Measurements from ENCODE around the gene COL4A1. TPM values are rescaled to one million over a fixed set of nuclear protein-coding genes. Genes with fewer than 3 reads are reported as not detected.

Gene COL4A1
- polyA plus RNA-seq, 1 of the 3 experiments (the other 2 are of a cell fraction) = 30.3 TPM

DNA sequence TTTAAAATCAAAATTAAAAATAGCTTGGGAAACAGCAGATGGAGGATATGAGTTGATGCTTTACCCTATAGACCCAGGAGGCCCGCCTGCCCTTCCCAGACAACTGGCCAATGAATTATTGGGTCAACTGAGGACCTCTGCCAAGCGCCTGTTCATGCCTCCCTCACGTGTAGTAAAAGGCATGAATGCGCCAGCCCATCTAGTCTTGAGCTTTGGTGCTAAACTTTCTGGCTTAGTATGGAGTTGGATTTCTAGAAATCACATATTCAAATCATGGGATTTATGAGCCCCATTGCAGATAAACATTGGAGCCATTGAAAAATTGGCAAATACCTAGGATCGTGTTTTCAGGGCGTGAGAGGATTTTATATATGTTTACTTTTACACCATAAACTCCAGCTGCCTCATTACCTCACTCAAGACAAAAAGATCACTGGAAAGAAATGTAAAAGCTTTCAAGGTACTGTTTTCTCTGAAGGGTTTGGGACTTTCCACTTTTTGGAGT, 47.2 kb upstream of the COL4A1 start (continued):
- TF ChIP-seq EP300 (IDR thresholded peaks at IDR 0.05; ENCODE audit: borderline replicate concordance in 1 of 2, low read depth in 1 of 2, low read length in 1 of 2) (no peak), GATA2 (CRISPR knock-in tag; IDR thresholded peaks at IDR 0.05) (no peak), TEAD4 (IDR thresholded peaks at IDR 0.05; ENCODE audit: borderline replicate concordance, insufficient read depth) (no peak), NRF1 (IDR thresholded peaks at IDR 0.05; ENCODE audit: low read depth, low read length) (no peak), TCF12 (IDR thresholded peaks at IDR 0.05) (no peak), GABPA (IDR thresholded peaks at IDR 0.05; ENCODE audit: low read depth) (no peak)

DNA sequence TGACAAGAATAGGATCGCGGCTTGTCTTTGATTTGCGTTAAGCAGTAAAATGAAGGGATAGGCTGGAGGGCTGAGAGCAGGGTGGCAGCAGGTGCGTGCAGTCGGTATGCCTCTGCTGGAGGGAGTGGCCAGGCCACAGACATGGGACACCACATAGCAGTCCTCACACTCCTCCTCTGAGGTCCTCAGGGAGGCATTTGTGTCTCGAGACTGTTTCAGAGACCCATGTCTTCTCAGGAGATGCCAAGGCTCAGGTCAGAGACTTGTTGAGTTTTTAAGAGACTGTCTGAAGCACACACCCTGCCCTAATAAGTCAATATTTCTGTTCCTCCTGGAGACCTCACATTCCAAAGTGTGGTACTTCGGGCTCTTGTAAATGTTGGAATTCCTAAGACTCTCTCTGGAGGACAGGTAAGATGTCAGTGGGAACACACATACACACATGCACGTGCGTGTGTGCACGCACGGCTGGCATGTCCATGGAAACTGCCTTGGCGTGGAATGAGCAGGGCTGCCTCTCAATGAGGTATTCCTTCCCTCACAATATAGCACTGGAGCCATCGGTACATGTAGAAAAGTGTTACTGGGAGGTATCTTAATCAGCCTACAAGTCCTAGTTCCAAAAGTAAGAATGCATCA, 46.5 kb upstream of the COL4A1 start:
- H3F3A ChIP-seq (replicated peaks; ENCODE audit: insufficient read depth) = peaks cover 11% of the 10 kb centered on the region
- H3K36me3 ChIP-seq (replicated peaks in 1 of 2; ENCODE audit: control insufficient read depth in 1 of 2, insufficient read depth in 2 of 2, low read length in 1 of 2) = peaks cover 5 to 17% of the 10 kb centered on the region in 2 experiments
- no peaks in the 10 kb centered on the region for H3K9me2 ChIP-seq
- no peaks in the 10 kb centered on the region for H3K27me3 ChIP-seq (ENCODE audit: insufficient read depth)
- H4K20me1 ChIP-seq (ENCODE audit: insufficient read depth) = no peaks in the 10 kb centered on the region
- H3K9me3 ChIP-seq = no peaks in the 10 kb centered on the region
- H3K9ac ChIP-seq = no peak overlapping the region
- peaks cover 6 to 13% of the 10 kb centered on the region in 2 experiments; a peak in 2 of 4 replicates for H3K4me1 ChIP-seq (ENCODE audit: control insufficient read depth in 1 of 2, insufficient read depth in 2 of 2, low read depth in 1 of 2, low read length in 1 of 2)
- H2AFZ ChIP-seq (ENCODE audit: low read depth) = no peak overlapping the region
- no peak overlapping the region for H3K27ac ChIP-seq (ENCODE audit: low read depth in 2 of 2, low read length in 1 of 2)
- 95% methylated on average over 13 of the region's 13 CpGs for WGBS (ENCODE audit: low lambda C conversion rate)
- CTCF ChIA-PET = no interaction called here
- DNase-seq = no peak
- H3K4me3 ChIP-seq (ENCODE audit: low read depth in 2 of 2, low read length in 1 of 2) = no peak overlapping the region
- H3K4me2 ChIP-seq = no peak overlapping the region
- POLR2A ChIA-PET = no interaction called here
- H3K79me2 ChIP-seq (ENCODE audit: insufficient read depth) = peaks cover 77% of the 10 kb centered on the region
- no peak for TF ChIP-seq FOXM1 (IDR thresholded peaks at IDR 0.05; ENCODE audit: low read depth)

DNA sequence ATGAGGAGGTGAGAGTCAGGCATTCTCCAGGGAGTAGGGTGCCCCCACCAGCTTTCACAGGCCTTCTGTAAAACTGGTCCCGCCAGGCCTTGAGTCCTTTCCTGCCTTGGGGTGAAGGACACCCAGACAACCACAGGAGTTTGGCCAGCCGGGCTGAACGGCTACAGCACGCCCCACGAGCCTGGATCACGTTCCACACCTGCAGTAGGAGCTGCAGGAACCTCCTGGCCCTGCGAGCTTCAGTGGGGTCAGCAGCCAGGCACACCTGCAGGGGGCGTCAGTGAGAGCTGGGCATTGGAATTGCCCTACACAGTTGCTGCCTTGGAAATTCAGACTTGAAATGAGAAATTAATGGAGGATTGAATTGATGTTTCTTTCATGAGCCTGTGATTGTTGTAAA, 45.8 kb upstream of the COL4A1 start:
- H3K27ac ChIP-seq (ENCODE audit: low read depth in 2 of 2, low read length in 1 of 2) = no peak overlapping the region
- H3K9me3 ChIP-seq = no peaks in the 10 kb centered on the region
- no peak for DNase-seq
- ChIA-PET POLR2A (no interaction called here), CTCF (interaction anchor here (1.4 kb wide), 1 partner anchor 14 kb away, joined by 3 read pairs; no protein-coding TSS in a partner anchor)
- 90% methylated on average over 2 of the region's 8 CpGs for WGBS (ENCODE audit: low lambda C conversion rate)
- no peak overlapping the region for H2AFZ ChIP-seq (ENCODE audit: low read depth)
- H3F3A ChIP-seq (replicated peaks; ENCODE audit: insufficient read depth) = peaks cover 17% of the 10 kb centered on the region
- no peak overlapping the region for H3K4me2 ChIP-seq
- no peaks in the 10 kb centered on the region for H4K20me1 ChIP-seq (ENCODE audit: insufficient read depth)
- H3K9ac ChIP-seq = no peak overlapping the region
- no peak for TF ChIP-seq EP300 (IDR thresholded peaks at IDR 0.05; ENCODE audit: borderline replicate concordance in 1 of 2, low read depth in 1 of 2, low read length in 1 of 2)
- TF ChIP-seq, protein P1, sequence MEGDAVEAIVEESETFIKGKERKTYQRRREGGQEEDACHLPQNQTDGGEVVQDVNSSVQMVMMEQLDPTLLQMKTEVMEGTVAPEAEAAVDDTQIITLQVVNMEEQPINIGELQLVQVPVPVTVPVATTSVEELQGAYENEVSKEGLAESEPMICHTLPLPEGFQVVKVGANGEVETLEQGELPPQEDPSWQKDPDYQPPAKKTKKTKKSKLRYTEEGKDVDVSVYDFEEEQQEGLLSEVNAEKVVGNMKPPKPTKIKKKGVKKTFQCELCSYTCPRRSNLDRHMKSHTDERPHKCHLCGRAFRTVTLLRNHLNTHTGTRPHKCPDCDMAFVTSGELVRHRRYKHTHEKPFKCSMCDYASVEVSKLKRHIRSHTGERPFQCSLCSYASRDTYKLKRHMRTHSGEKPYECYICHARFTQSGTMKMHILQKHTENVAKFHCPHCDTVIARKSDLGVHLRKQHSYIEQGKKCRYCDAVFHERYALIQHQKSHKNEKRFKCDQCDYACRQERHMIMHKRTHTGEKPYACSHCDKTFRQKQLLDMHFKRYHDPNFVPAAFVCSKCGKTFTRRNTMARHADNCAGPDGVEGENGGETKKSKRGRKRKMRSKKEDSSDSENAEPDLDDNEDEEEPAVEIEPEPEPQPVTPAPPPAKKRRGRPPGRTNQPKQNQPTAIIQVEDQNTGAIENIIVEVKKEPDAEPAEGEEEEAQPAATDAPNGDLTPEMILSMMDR (IDR thresholded peaks at IDR 0.05) = peak; percentile 45
- H3K4me3 ChIP-seq (ENCODE audit: low read depth in 2 of 2, low read length in 1 of 2) = no peak overlapping the region
- peaks cover 76% of the 10 kb centered on the region for H3K79me2 ChIP-seq (ENCODE audit: insufficient read depth)
- H3K4me1 ChIP-seq (ENCODE audit: control insufficient read depth in 1 of 2, insufficient read depth in 2 of 2, low read depth in 1 of 2, low read length in 1 of 2) = peaks cover 7 to 18% of the 10 kb centered on the region in 2 experiments; a peak in 2 of 4 replicates
- no peaks in the 10 kb centered on the region for H3K9me2 ChIP-seq
- H3K36me3 ChIP-seq (replicated peaks in 1 of 2; ENCODE audit: control insufficient read depth in 1 of 2, insufficient read depth in 2 of 2, low read length in 1 of 2) = peaks cover 2 to 13% of the 10 kb centered on the region in 2 experiments
- no peaks in the 10 kb centered on the region for H3K27me3 ChIP-seq (ENCODE audit: insufficient read depth)
